Activated T-cell treated with anti-CD3 and anti-CD28 coated beads for 4 hours (primary cell): ENCODE measurements around the gene PRKG1.
"Not testable (repeated sequence)": the region's sequence is repeated elsewhere in the genome, so short reads cannot be mapped to it uniquely, and the experiment has no call there.

Source experiments
- DNase-seq: peaks from one replicate; pipeline ENCODE4 v3.0.0-alpha.2; 2020

Gene PRKG1

GRCh38 chr10:51542853-51543252 lies 468.6 kb downstream of the PRKG1 start:
- no peak for DNase-seq

GRCh38 chr10:51544933-51545332 lies 470.6 kb downstream of the PRKG1 start:
- no peak for DNase-seq

- DNase-seq = no peak
Measured at GRCh38 chr10:51547941-51548340, 473.7 kb downstream of the PRKG1 start.

DNA sequence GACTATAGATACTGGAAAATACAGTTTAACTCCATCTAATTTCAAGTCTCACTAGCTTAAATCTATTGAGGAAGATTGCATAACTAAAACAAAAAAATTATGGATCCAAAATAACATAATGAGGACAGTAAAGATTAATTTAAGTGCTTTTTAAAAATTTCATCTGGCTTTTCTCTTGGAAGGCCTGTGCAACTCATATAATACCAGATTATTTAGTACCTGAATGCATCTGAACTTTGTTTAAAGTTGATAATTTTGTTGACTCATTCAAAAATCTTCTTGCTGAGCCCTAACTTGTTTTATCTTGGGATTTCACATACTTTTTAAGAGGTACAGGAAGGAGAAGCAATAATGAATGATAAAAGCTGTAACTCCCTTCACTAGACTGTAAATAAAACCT lies 478.6 kb downstream of the PRKG1 start:
- no peak for DNase-seq

DNA sequence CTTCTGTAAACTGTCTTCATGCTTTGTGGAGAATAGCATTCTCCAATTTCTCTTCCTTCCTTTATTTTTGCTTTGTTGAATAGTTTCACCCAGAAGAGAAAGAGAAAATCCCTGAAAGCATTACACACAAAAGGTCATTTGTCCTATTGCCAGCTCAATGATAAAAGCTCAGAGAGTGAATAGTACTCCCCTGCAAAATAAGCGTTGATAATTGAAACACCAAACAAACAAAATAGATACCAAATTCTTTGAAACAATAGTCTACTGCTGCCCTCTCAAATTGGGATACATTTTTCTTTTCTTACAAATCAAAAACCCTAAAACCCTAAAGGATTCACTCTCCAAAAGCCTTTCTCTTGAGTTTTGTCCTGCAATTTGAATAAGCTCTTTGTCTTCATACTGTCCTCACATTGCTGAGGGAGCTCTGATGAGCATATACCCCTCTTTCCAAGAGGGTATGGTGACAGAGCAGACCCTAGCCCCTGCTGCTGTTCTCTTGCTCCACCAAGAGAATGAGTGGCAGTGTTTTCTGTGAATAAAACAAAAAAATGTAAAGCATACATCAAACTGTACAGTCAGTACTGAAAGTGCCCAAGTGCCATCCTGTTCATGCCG lies 490.7 kb downstream of the PRKG1 start:
- no peak for DNase-seq

DNA sequence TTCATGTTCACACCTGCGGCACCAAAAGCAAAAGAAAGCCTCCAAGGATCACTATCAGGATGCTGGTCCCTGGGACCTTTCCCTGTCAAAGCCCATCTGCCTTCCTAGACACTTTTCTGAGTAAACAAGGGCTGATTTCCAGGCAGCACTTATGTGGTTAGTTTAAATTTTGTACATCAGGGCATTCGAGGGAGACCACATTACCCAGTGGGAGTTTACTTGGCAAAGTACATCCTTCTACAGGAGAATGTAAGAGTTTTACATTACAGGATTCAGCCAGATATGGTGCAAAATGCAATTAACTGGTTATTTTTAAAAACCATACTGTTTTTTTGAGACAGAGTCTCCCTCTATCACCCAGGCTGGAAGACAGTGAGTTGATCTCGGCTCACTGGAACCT lies 493.0 kb downstream of the PRKG1 start:
- DNase-seq = no peak

DNA sequence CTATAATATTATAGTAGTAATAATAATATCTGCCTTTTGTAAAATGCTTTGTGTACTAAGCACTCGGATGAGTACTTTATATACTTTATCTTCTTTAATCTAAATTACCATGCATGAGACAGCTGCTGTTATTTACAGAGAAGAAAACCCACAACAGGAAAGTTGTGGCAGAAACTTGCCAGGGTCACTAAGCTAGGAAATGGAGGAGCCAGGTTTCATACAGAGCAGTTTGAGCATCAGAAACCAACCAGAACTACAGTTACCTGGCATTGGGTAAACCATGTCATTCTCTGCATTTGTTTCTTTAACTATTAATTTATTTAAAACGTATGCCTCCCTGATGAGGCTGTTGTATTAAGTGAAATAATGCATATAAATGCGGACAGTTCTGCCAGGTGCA lies 495.2 kb downstream of the PRKG1 start:
- no peak for DNase-seq

DNA sequence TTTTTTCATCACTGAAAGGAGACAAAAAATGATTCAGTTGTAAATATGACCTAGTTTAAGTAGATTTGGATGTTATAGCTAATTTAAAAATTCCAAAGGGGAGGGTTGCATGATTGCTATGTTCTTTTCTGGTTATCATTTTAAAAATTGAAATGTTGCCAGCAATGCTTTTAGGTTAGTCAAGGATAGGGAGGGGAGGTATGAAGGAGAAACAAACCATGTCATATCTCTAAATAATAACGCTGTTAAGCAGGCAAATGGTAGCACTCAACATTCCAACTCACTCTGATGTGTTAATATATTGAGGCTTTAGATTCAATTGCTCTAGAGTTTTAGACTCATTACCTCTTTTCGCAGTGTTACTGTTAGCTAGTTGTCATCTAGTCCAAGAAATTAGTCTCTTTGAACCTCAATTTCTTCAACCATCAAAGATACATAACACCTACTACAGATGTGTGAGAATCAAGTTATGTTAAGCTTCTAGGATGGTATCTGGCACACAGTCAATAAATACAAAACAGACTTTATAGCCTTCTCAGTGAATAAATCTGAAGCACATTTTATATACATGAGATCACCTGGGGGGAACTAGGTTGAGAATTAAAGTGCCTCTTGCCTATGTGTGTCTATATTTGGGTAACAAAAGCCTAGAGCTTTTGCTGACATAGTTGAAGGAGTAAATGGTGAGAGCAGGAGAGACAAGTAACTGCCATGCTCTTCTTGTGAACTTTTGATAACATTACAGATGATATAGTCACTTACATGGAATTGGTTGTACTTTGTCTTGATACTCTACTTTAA lies 500.2 kb downstream of the PRKG1 start:
- DNase-seq = no peak

DNA sequence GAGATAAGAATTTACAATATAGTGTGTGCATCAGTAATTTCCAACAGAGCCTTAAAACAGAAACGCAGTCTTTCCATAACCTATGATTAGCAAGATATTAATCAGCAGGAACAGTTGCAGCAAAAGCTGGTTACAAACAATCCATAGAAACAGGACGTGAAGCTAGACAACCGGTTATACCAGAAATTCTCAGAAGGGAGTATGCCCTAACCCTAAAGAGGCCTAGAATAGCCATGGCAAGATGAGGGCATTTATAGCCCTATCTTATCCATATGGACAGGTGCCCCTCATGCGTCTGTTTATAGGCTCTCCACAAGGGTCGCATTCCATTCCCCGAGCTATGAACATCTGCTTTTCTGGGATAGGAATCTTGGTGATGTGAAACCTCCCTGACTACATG lies 506.9 kb downstream of the PRKG1 start:
- DNase-seq = not testable (repeated sequence)

DNA sequence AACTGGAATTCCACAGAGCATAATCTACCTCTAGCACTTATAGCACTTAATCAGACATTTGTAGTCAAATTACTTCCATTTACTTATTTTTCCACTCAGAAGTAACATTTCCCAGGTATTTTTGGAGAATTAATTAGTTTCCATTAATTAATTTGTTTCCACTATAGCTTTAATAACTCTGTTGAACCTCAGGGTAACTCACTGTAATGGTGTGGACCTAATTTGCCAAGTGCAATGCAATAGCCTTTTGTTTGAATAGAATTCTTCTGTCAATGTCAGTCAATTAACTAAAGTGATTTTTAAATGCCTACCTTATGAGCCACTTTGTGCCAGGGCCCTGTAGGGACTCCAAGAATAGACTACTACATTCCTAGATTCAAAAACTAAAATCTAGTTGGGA lies 509.7 kb downstream of the PRKG1 start:
- no peak for DNase-seq

DNA sequence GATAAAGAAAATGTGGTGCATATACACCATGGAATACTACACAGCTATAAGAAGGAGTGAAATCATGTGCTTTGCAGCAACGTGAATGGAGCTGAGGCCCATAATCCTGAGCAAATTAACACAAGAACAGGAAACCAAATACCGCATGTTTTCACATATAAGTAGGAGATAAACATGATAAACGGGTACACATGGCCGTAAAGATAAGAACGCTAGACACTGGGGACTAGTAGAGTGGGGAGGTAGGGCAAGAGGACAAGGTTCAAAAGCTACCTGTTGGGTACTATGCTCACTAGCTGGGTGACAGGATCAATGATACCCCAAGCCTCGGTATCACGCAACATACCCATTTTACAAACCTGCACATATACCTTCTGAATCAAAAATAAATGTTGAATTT lies 511.5 kb downstream of the PRKG1 start:
- DNase-seq = no peak

DNA sequence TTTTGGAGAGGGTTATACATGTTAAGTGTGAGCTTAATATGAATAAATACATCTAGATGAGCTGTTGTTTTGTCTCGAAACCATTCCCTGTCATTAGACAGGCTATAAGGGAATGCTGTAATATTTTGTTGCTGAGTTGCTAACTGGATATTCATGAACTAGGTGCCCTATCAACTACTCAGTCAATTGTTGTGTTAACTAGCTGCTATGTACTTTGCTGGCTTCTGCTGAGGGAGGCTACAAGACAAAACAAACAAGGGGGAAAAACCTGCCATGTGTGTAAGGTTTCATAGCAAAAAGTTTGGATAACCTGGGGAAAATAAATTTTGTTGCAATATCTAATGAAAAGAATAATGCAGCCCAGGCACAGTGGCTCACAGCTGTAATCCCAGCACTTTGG lies 514.7 kb downstream of the PRKG1 start:
- no peak for DNase-seq

GRCh38 chr10:51590818-51591217 lies 516.5 kb downstream of the PRKG1 start:
- DNase-seq = no peak

- no peak for DNase-seq
Measured at GRCh38 chr10:51596695-51597094, 522.4 kb downstream of the PRKG1 start.

GRCh38 chr10:51599647-51600046 lies 525.4 kb downstream of the PRKG1 start:
- DNase-seq = no peak

DNA sequence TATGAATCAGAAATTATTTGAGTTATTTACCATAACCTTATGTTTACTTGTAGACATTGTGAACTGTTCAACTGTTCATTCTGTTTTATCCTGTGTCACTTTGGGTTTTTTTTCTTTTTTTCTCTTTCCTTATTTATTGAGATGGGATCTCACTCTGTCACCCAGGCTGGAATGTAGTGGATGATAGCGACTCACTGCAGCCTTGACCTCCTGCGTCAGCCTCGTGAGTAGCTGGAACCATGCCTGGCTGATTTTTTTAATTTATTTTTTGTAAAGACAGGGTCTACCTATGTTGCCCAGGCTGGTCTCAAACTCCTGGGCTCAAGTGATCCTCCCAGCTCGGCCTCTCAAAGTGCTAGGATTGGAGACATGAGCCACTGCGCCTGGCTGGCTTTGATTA lies 528.0 kb downstream of the PRKG1 start:
- DNase-seq = no peak

- DNase-seq = no peak
Measured at GRCh38 chr10:51604579-51604978, 530.3 kb downstream of the PRKG1 start.

DNA sequence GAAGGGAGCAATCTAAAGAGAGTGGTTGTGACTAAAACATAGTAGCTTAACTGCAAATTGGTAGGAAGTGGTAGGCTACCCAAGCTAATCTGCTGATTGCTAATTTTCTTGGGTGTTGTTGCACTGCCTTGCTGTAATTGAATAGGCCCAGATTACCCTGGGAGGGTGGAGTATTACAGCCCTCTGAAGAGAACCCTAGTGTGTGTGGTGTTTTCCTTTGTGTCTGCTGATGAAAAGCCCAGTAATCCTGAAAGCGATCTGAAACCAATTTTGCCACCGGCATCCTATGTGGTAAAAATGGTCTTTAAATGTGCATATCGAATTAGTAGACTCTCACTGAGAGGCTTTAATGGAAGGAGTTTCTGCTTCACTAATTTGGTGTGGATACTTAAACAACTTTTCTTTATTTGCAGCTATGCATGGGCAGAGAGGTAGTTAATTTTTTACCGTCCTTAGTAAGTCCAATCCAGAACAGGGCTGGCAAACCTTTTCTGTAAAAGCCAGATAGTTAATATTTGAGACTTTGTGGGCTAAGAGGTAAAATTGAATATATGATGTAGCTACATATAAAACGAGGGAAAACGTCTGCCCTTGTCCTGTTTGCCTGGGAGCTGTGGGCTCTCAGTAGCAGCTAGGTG lies 532.7 kb downstream of the PRKG1 start:
- no peak for DNase-seq

- DNase-seq = no peak
Measured at GRCh38 chr10:51607463-51607835, 533.2 kb downstream of the PRKG1 start.

- DNase-seq = no peak
Measured at GRCh38 chr10:51608211-51608610, 533.9 kb downstream of the PRKG1 start.

DNA sequence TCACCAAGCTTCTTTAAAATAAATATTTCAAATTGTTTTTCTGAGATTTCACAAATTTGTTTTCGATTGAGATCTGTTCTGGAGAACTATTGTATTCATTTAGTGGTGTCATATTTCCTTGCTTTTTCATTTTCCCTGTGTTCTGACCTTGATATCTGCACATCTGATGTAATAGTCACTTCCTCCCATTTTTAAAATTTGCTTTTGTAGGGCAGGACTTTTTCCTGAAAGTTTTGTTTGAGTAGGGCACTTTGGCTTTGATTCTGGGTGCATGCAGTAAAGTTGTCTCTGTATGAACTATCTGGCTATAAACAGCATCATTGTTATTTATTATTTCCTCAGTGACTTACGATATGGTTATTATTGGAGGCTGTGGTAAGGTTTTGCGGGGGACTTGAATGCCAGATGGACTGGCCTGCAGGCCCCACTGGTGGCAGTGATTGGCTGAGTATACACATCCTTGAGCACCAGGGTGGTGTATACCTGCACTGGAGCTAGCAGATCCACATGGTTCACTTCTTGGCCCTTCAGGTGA lies 541.5 kb downstream of the PRKG1 start:
- DNase-seq = no peak

GRCh38 chr10:51617576-51618235 lies 543.4 kb downstream of the PRKG1 start:
- no peak for DNase-seq

- DNase-seq = no peak
Measured at GRCh38 chr10:51619365-51619764, 545.1 kb downstream of the PRKG1 start.

GRCh38 chr10:51620131-51620530 lies 545.8 kb downstream of the PRKG1 start:
- no peak for DNase-seq
